ENCODE results near the gene SLC66A2.

GRCh38 chr18:79937103-79937860 lies 14.2 kb downstream of the SLC66A2 start:
- TF ChIP-seq EP300 (IDR thresholded peaks at IDR 0.05) = no peak
- no peak for TF ChIP-seq CTCF (IDR thresholded peaks at IDR 0.05)
- no peak for TF ChIP-seq POLR2A (IDR thresholded peaks at IDR 0.05)
